ENCODE results near the gene ZNF76.
A peak's percentile ranks its signal among the peaks of the same experiment; 100 is the strongest.

ZNF76 gene

GRCh38 chr6:35294308-35294945, 34.9 kb downstream of the ZNF76 start:
- peak; percentile 65 for TF ChIP-seq CTCF (IDR thresholded peaks at IDR 0.05; ENCODE audit: low read depth, low read length)
- DNase-seq (ENCODE audit: extremely low read depth, low read depth), result no peak

- DNase-seq (ENCODE audit: extremely low read depth, low read depth), result no peak
- TF ChIP-seq CTCF (IDR thresholded peaks at IDR 0.05; ENCODE audit: low read depth, low read length), result no peak
Measured at GRCh38 chr6:35295036-35295435, 35.5 kb downstream of the ZNF76 start.

GRCh38 chr6:35295521-35296315, 36.2 kb downstream of the ZNF76 start:
- no peak for TF ChIP-seq CTCF (IDR thresholded peaks at IDR 0.05; ENCODE audit: low read depth, low read length)
- no peak for DNase-seq (ENCODE audit: extremely low read depth, low read depth)

GRCh38 chr6:35296931-35297600, 37.5 kb downstream of the ZNF76 start:
- TF ChIP-seq CTCF (IDR thresholded peaks at IDR 0.05; ENCODE audit: low read depth, low read length), result no peak
- no peak for DNase-seq (ENCODE audit: extremely low read depth, low read depth)

- no peak for DNase-seq (ENCODE audit: extremely low read depth, low read depth)
- TF ChIP-seq CTCF (IDR thresholded peaks at IDR 0.05; ENCODE audit: low read depth, low read length), result peak; percentile 43
Measured at GRCh38 chr6:35297601-35298481, 38.3 kb downstream of the ZNF76 start, which contains the start of gene DEF6. TSS of gene DEF6 (plus strand) at chr6:35297818. CDS start at chr6:35297857, 39 bp downstream.

- TF ChIP-seq CTCF (IDR thresholded peaks at IDR 0.05; ENCODE audit: low read depth, low read length), result no peak
- DNase-seq (ENCODE audit: extremely low read depth, low read depth), result no peak
Measured at GRCh38 chr6:35298625-35299140, 39.1 kb downstream of the ZNF76 start.
